G401.6 (cell line): ENCODE data around the gene PPP3CA.
"Not testable (repeated sequence)": the region's sequence is repeated elsewhere in the genome, so short reads cannot be mapped to it uniquely, and the experiment has no call there.

Experiments used
- FAIRE-seq: peaks from 2 replicates; lab custom pipeline; 2012; peaks lifted over from hg19 to GRCh38; lab: Jason Lieb, UNC

Gene PPP3CA

GRCh38 chr4:101208171-101208570 lies 139.2 kb downstream of the PPP3CA start:
- FAIRE-seq: no peak

- FAIRE-seq: no peak
Observed at GRCh38 chr4:101205916-101206315, 141.4 kb downstream of the PPP3CA start.

GRCh38 chr4:101201421-101201820 lies 145.9 kb downstream of the PPP3CA start:
- FAIRE-seq: no peak

GRCh38 chr4:101200561-101200960 lies 146.8 kb downstream of the PPP3CA start:
- FAIRE-seq: no peak

GRCh38 chr4:101199507-101200285 lies 147.6 kb downstream of the PPP3CA start:
- no peak for FAIRE-seq

- no peak for FAIRE-seq
Observed at GRCh38 chr4:101198682-101199339, 148.5 kb downstream of the PPP3CA start.

- no peak for FAIRE-seq
Observed at GRCh38 chr4:101197350-101197749, 150.0 kb downstream of the PPP3CA start.

- FAIRE-seq: no peak
Observed at GRCh38 chr4:101192244-101192643, 155.1 kb downstream of the PPP3CA start.

- FAIRE-seq: no peak
Observed at GRCh38 chr4:101191302-101192098, 155.8 kb downstream of the PPP3CA start.

GRCh38 chr4:101190751-101191150 lies 156.6 kb downstream of the PPP3CA start:
- no peak for FAIRE-seq

GRCh38 chr4:101188906-101189305 lies 158.4 kb downstream of the PPP3CA start:
- FAIRE-seq: no peak

GRCh38 chr4:101187841-101188240 lies 159.5 kb downstream of the PPP3CA start:
- FAIRE-seq: no peak

- FAIRE-seq: no peak
Observed at GRCh38 chr4:101186567-101187184, 160.7 kb downstream of the PPP3CA start.

GRCh38 chr4:101184668-101185067 lies 162.7 kb downstream of the PPP3CA start:
- FAIRE-seq: no peak

GRCh38 chr4:101183666-101184373 lies 163.5 kb downstream of the PPP3CA start:
- FAIRE-seq: no peak

- FAIRE-seq: no peak
Observed at GRCh38 chr4:101183221-101183620, 164.1 kb downstream of the PPP3CA start.

- not testable (repeated sequence) for FAIRE-seq
Observed at GRCh38 chr4:101182688-101183087, 164.6 kb downstream of the PPP3CA start.

GRCh38 chr4:101178731-101179130 lies 168.6 kb downstream of the PPP3CA start:
- no peak for FAIRE-seq

GRCh38 chr4:101177154-101177553 lies 170.2 kb downstream of the PPP3CA start:
- FAIRE-seq: no peak

- no peak for FAIRE-seq
Observed at GRCh38 chr4:101175896-101176676, 171.2 kb downstream of the PPP3CA start.
